BLaER1 (cell line): Measurements from ENCODE around the gene ZBTB12.

Source experiments
- H3K27ac ChIP-seq: shearing (Covaris generic); formaldehyde crosslinking; 2 replicates; pipeline ENCODE4 v1.8.1; 2022
- H3K27me3 ChIP-seq: shearing (Covaris generic); formaldehyde crosslinking; 2 replicates; pipeline ENCODE4 v1.8.1; 2022
- H3K36me3 ChIP-seq: shearing (Covaris generic); formaldehyde crosslinking; 2 replicates; pipeline ENCODE4 v1.8.1; 2022
- H3K4me1 ChIP-seq: shearing (Covaris generic); formaldehyde crosslinking; 2 replicates; pipeline ENCODE4 v1.8.1; 2022
- H3K4me2 ChIP-seq: shearing (Covaris generic); formaldehyde crosslinking; 2 replicates; pipeline ENCODE4 v1.8.1; 2022
- H3K4me3 ChIP-seq: shearing (Covaris generic); formaldehyde crosslinking; 2 replicates; pipeline ENCODE4 v1.8.1; 2022
- H3K9ac ChIP-seq: shearing (Covaris generic); formaldehyde crosslinking; 2 replicates; pipeline ENCODE4 v1.8.1; 2022
- H3K9me3 ChIP-seq: shearing (Covaris generic); formaldehyde crosslinking; 2 replicates; pipeline ENCODE4 v1.8.1; 2022
- H4K20me1 ChIP-seq: shearing (Covaris generic); formaldehyde crosslinking; 2 replicates; pipeline ENCODE4 v1.8.1; 2022
- Cebpa-rat ChIP-seq: shearing (Covaris generic); IDR thresholded peaks from 2 replicates; pipeline ENCODE4 v1.8.1; 2022

Gene ZBTB12

DNA sequence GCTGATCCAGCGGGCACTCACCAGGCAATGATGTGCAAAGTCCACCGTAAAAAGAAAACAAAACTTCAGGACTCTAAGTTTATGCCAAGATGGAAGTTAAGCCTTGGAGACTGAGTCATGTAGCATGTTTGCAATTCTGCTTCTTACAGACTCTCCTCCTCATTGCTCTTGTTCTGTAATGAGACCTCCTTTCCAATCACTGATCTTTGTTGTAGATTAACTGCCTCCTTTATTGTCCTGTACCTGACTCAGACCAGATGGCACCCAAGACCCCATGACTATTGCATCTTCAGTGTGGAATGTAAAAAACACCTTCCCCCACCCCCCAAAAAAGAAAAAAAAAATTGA lies 50.4 kb downstream of the ZBTB12 start:
- TF ChIP-seq Cebpa-rat = no peak
- H3K27ac ChIP-seq = no peak overlapping the region

DNA sequence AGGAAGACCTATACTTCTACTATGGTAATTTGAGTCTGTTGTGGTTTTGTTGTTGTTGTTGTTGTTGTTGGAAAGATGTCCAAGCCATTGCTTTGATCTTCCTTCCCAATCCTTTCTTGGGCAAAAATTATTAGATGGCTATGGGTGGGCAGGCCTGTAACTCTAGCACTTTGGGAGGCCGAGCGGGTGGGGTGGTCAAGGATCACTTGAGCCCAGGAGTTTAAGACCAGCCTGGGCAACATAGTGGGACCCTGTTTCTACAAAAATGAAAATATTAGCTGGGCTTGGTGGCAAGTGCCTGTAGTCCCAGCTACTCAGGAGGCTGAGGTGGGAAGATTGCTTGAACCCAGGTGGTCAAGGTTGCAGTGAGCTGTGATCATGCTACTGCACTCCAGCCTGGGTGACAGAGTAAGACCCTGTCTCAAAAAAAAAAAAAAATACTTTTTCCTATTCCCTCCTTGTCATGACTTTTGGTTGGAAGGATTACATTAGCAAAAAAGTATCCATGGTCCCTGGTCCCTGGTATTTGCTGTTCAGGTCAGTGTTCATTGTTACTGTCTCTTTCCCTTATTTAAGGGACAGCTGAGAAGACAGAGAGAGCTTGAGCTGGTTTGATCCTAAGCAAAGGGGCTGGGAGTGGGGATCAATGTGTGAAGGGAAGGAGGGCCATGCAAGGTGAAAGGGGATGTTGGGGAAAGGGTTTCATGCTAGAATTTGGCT lies 51.0 kb downstream of the ZBTB12 start:
- TF ChIP-seq Cebpa-rat = no peak
- Histone ChIP-seq H3K4me2 (no peak overlapping the region), H3K27ac (no peak overlapping the region), H3K36me3 (0 out of 2 replicates have a peak, but pooled peaks cover 8% of the 10 kb centered on the region), H3K4me3 (no peak overlapping the region), H3K9ac (no peak overlapping the region), H4K20me1 (no peaks in the 10 kb centered on the region), H3K27me3 (no peaks in the 10 kb centered on the region), H3K4me1 (no peaks in the 10 kb centered on the region), H3K9me3 (peaks cover 11% of the 10 kb centered on the region)

More for the DNA sequence above, 50.4 kb downstream of the ZBTB12 start:
- no peaks in the 10 kb centered on the region for H3K27me3 ChIP-seq
- no peak overlapping the region for H3K4me3 ChIP-seq
- H3K4me1 ChIP-seq = no peaks in the 10 kb centered on the region
- H4K20me1 ChIP-seq = no peaks in the 10 kb centered on the region
- H3K9me3 ChIP-seq = peaks cover 11% of the 10 kb centered on the region
- H3K9ac ChIP-seq = no peak overlapping the region
- H3K4me2 ChIP-seq = no peak overlapping the region
- H3K36me3 ChIP-seq = 0 out of 2 replicates have a peak, but pooled peaks cover 8% of the 10 kb centered on the region
